OCI-LY1 (cell line): ENCODE data around the gene KLHDC10.

Source experiments
- CTCF ChIP-seq: fragments of 200-600 bp; sonication (generic), shearing (Covaris generic); IDR thresholded peaks from 2 replicates; pipeline ENCODE4 v1.5.1; 2017; ENCODE audit warnings: mild to moderate bottlenecking, antibody characterized with exemption, low read length, moderate library complexity, mixed read lengths
- EZH2 ChIP-seq: fragments of 200-600 bp; sonication (generic), shearing (Covaris generic); IDR thresholded peaks from 2 replicates; pipeline ENCODE4 v1.8.0; 2017; ENCODE audit warnings: borderline replicate concordance, mixed run types, mild to moderate bottlenecking, antibody characterized with exemption, low read length, moderate library complexity, mixed read lengths

GRCh38 chr7:130114776-130115175 is 44.4 kb downstream of the KLHDC10 start:
- no peak for TF ChIP-seq CTCF
- TF ChIP-seq EZH2: no peak
